Putamen (tissue), 1 donor: ENCODE data around the gene MEST.
"Not testable (repeated sequence)": the region's sequence is repeated elsewhere in the genome, so short reads cannot be mapped to it uniquely, and the experiment has no call there.

Experiments used
- DNase-seq: peaks from one replicate; pipeline ENCODE4 v3.0.0-alpha.2; 2016; ENCODE audit warnings: low spot score

MEST gene

DNA sequence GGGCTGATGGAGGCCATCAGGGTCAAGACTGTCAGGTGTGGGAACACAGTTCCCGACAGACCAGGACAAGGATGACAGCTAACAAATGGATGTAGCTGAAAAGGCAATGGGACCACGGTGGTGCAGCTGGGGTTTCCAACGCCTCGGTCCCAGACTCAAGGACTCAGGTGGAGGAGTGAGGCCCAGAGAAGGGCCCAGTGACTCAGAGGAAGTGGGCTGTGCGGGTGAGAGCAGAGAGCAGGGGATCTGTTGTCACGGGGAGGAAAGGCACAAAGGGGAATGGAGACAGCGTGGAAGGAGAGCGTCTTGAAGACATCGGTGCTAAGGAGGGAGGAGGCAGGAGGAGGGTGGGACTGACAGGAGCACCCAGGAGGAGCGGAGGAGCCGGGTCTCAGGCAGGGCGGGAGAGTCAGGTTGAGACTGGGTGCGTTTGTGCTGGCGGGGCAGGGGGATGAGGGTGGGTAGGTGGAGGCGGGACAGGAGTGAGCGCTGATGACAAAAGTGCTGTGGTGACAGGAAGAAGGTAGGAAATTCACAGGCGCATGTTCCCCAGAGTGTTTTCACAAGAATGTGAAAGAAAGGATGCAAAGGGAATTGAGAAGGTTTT, 31.7 kb downstream of the MEST start:
- DNase-seq = peak; percentile 31

DNA sequence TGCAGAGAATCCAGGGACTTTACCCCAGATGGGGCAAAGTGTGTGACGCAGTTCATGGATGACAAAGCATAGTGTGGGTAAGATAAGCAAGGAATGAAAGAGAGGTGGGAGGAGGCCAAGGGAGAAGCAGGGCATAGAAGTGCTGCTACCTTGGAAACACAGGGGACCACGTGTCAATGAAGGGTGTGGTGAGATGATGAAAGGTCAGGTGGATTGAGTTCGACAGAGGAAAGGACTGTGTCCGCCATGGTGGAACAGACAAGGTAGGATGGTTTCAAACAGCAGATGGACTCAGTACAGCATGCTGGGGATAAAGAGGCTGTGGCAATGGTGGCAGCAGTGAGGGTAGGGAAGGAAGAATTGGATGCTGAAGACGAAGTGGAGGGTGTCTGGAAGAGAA, 32.7 kb downstream of the MEST start:
- DNase-seq = no peak

DNA sequence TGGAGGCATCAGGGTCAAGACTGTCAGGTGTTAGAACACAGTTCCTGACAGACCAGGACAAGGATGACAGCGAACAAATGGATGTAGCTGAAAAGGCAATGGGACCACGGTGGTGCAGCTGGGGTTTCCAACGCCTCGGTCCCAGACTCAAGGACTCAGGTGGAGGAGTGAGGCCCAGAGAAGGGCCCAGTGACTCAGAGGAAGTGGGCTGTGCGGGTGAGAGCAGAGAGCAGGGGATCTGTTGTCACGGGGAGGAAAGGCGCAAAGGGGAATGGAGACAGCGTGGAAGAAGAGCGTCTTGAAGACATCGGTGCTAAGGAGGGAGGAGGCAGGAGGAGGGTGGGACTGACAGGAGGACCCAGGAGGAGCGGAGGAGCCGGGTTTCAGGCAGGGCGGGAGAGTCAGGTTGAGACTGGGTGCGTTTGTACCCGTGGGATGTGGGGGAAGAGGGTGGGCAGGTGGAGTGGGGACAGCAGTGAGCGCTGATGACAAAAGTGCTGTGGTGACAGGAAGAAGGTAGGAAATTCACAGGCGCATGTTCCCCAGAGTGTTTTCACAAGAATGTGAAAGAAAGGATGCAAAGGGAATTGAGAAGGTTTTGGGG, 36.0 kb downstream of the MEST start:
- peak; percentile 45 for DNase-seq

DNA sequence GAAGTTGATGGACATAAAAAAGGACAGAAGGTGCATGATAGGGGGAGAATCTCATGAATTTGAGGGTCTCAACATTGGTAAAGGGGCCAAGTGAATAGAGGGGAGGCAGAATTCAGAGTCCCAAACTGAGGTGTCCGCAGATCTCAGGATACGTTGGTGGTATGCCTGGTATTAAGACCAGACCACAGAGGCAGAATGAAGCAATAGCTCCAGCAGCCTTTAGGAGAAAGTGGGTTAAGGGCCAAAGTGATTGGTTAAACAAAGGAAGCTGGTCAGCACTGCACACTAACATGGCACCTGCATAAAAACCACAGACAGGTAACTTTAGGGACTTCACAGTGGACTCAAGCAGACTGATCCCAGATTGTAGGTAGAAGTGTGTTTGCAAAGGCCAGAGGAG, 37.5 kb downstream of the MEST start:
- no peak for DNase-seq

DNA sequence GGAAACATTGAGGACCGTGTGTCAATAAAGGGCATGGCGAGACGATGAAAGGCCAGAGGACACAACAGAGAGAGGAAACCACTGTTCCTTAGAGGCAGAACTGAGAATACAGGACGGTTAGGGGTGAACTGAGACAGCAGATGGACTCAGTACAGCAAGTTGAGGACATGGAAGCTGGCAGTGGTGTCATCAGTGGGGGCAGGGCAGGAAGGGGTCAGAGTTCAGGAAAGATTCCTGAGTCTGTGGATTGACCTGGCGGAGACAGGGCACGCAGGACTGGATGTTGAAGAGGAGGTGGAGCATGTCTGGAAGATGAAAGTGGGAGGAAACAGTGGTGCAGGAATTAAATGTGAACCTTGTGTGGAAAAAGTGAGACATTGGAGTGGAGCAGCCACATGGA, 46.0 kb downstream of the MEST start:
- DNase-seq = not testable (repeated sequence)

DNA sequence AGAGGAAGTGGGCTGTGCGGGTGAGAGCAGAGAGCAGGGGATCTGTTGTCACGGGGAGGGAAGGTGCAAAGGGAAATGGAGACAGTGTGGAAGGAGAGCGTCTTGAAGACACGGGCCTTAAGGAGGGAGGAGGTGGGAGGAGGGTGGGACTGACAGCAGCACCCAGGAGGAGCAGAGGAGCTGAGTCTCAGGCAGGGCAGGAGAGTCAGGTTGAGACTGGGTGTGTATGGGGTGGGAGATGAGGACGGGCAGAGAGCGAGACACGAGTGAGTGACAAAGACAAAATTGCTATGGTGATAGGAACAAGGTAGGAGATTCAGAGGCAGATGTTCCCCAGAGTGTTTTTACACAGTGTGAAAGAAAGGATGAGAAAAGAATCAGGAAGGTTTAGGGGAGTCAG, 49.4 kb downstream of the MEST start:
- not testable (repeated sequence) for DNase-seq

DNA sequence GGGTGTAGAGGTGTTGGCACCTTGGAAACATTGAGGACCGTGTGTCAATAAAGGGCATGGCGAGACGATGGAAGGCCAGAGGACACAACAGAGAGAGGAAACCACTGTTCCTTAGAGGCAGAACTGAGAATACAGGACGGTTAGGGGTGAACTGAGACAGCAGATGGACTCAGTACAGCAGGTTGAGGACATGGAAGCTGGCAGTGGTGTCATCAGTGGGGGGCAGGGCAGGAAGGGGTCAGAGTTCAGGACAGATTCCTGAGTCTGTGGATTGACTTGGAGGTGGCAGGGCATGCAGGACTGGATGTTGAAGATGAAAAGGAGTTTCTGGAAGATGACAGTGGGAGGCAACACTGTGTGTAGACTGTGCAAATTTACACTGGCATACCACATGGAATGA, 50.4 kb downstream of the MEST start:
- DNase-seq = not testable (repeated sequence)

DNA sequence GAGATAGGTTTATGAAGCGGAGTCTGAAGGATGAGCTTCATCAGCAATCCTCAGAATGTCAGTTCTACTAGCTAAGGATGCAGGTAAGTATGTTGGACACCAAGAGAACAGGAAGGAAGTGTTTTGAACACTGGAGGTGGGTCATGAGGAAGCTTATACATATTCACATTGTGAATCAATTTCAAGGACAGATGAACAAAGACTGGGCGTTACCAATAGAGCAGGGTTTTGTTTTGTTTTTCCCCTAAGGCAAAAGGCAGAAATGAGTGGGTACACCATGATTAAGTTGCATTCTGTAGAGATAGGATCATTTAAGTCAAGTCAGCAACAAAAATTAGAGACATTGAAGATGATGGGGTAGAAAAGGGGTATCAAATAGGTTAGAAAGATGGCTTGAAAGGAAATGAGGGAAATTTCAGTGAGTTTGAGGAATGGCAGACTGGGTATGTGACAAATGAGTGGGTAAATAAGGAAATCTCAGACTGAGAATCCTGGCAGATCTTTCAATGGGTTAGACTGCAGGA, 51.7 kb downstream of the MEST start:
- DNase-seq = no peak

DNA sequence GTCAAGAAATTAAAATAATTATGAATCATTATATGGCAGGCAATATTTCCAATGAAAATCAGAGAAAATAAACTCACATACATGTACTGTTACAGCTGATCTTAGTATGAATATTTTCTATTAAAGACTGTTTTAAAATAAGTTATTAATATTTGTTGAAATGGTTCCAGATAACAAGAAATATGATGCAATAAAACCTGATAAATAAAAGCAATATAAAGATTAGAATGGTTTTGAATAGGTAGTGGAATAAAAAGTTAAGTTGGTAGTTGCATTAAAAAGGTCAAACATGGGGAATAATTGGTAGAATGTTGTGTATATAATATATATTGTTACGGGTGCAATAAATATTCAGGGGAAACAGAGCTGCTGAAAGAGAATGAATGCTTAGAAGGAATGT, 52.5 kb downstream of the MEST start:
- no peak for DNase-seq

DNA sequence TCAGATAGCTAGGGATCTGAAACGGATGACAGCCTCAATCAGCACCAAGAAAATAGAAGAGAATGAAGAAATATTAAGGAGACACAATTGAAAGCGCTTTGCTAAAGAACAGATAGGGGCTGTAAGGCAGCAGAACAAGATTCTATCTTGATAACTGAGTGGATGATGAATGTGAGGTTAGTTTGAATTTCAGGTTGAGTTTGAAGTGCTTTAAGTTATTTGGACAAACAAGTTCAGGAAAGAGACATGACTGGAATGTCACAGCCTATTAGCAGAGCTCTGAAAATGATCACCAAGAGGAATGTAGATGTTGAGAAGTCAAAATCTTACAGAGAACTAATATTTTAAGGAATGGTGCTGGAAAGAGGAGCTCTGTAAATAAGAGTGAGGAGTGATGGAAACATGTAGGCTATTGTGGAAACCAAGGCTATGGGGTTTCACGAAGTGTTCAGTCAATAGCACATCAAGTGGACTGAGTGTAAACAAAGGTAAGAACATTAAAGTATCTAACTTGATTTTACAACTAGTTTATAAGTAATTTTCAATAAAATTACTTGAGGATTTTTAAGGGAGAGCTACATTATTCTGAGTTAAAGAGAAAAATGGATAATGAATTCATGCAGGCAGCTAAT, 61.6 kb downstream of the MEST start:
- DNase-seq = no peak

DNA sequence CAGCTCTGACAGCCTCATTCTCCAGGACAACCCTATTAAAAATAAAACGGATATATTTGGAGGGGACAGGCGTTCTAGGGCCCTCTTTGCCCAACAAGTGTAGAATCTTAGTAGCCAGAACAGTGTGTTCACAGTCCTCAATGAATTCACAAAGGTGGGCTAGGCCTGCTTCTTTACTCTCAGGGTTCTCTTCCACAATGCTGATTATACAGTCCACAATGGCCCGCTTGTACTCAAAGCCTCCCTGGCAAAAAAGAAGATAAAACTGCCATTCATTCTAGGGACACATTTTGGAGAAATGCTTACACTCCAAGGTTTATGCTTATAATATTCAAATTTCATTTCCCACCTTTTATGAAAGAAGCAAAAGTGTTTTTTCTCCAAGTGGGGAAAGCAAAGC, 62.6 kb downstream of the MEST start:
- no peak for DNase-seq
